Endothelial cell of umbilical vein (primary cell): ENCODE data around the gene KCNIP1. TPM values are rescaled to one million over a fixed set of nuclear protein-coding genes. Genes with fewer than 3 reads are reported as not detected.
"Not testable (repeated sequence)": the region's sequence is repeated elsewhere in the genome, so short reads cannot be mapped to it uniquely, and the experiment has no call there.

Source experiments
- BruUV-seq: library from RNA; stranded (reverse); fragments of 400-500 nt; replicated peaks from 2 replicates; lab custom pipeline; 2021; lab: Mats Ljungman, UMichigan
- CTCF ChIA-PET: fragments of 300-600, 350-600 bp; sonication (Branson Sonifier 250); formaldehyde crosslinking; loops from one replicate; lab custom pipeline; 2021; ENCODE audit warnings: antibody characterized with exemption, inconsistent platforms; lab: Charles Lee
- POLR2A ChIA-PET: fragments of 300-600, 350-600 bp; sonication (Branson Sonifier 250); formaldehyde crosslinking; loops from one replicate; lab custom pipeline; 2021; ENCODE audit warnings: antibody characterized with exemption, inconsistent platforms; lab: Charles Lee
- DNase-seq: peaks from one replicate; pipeline ENCODE4 v3.0.0-alpha.2; 2011; ENCODE audit warnings: low read depth, low spot score
- FAIRE-seq: peaks from 2 replicates; lab custom pipeline; 2011; peaks lifted over from hg19 to GRCh38; lab: Jason Lieb, UNC
- H2AFZ ChIP-seq: 2 replicates; pipeline ENCODE4 v1.6.0; 2012; ENCODE audit warnings: low read depth, low read length, control low read depth, inconsistent platforms
- H3K27ac ChIP-seq: 2 replicates; pipeline ENCODE4 v1.5.1; 2011; ENCODE audit warnings: low read depth, mild to moderate bottlenecking, control low read depth, low read length, moderate library complexity; ENCODE audit not compliant: insufficient read depth
- H3K27me3 ChIP-seq, 2 experiments: 2 replicates each; pipeline versions ENCODE4 v1.6.0 to v1.6.1; 2011; ENCODE audit warnings: low read length in 2 of 2, mixed read lengths in 1 of 2; ENCODE audit not compliant: control insufficient read depth in 2 of 2, insufficient read depth in 2 of 2
- H3K36me3 ChIP-seq, 2 experiments: 2 replicates in 1 of 2; 3 replicates in 1 of 2; pipeline ENCODE4 v1.5.1; 2011; ENCODE audit warnings: low read length in 2 of 2, mild to moderate bottlenecking in 1 of 2, moderate library complexity in 1 of 2; ENCODE audit not compliant: control insufficient read depth in 2 of 2, insufficient read depth in 2 of 2; ENCODE audit errors: extremely low read depth in 1 of 2
- H3K4me1 ChIP-seq: 3 replicates; pipeline ENCODE4 v1.5.1; 2011; ENCODE audit warnings: mild to moderate bottlenecking, low read length; ENCODE audit not compliant: control insufficient read depth, insufficient read depth; ENCODE audit errors: extremely low read depth
- H3K4me2 ChIP-seq: 2 replicates; pipeline ENCODE4 v1.6.1; 2011; ENCODE audit warnings: low read length, control low read depth, mixed read lengths; ENCODE audit not compliant: insufficient read depth
- H3K4me3 ChIP-seq, 3 experiments: fragments of 200-600 bp in 1 of 3; sonication (generic), shearing (Covaris generic) in 1 of 3; replicated peaks in 1 of 3; 2 replicates each; pipeline ENCODE4 v1.5.1; 2011 to 2016; ENCODE audit warnings: control low read depth in 3 of 3, low read length in 3 of 3, mild to moderate bottlenecking in 2 of 3, inconsistent platforms in 1 of 3, low read depth in 1 of 3, moderate library complexity in 1 of 3; ENCODE audit not compliant: insufficient read depth in 1 of 3
- H3K79me2 ChIP-seq: 2 replicates; pipeline ENCODE4 v1.6.0; 2012; ENCODE audit warnings: low read length, inconsistent platforms; ENCODE audit not compliant: control insufficient read depth, insufficient read depth
- H3K9ac ChIP-seq: replicated peaks from 2 replicates; pipeline ENCODE3; 2011; ENCODE audit warnings: low read length, control low read depth; ENCODE audit not compliant: insufficient read depth; ENCODE audit errors: extremely low read depth
- H3K9me1 ChIP-seq: replicated peaks from 3 replicates; pipeline ENCODE4 v1.6.0; 2011; ENCODE audit warnings: mild to moderate bottlenecking, low read length; ENCODE audit not compliant: control insufficient read depth, insufficient read depth; ENCODE audit errors: extremely low read depth
- H3K9me3 ChIP-seq: replicated peaks from 2 replicates; pipeline ENCODE4 v1.5.1; 2012; ENCODE audit warnings: low read length, inconsistent platforms; ENCODE audit not compliant: control insufficient read depth, insufficient read depth
- H4K20me1 ChIP-seq: replicated peaks from 2 replicates; pipeline ENCODE3; 2011; ENCODE audit warnings: mild to moderate bottlenecking, low read length; ENCODE audit not compliant: control insufficient read depth, insufficient read depth; ENCODE audit errors: extremely low read depth
- EZH2 ChIP-seq: IDR thresholded peaks from 2 replicates; pipeline ENCODE4 v1.6.1; 2012; ENCODE audit warnings: borderline replicate concordance, low read depth, mild to moderate bottlenecking, moderate library complexity, low read length, inconsistent platforms; ENCODE audit not compliant: severe bottlenecking
- JUN ChIP-seq: IDR thresholded peaks from 2 replicates; pipeline ENCODE4 v1.6.1; 2011; ENCODE audit warnings: borderline replicate concordance, low read depth; ENCODE audit not compliant: insufficient read length, insufficient read depth
- MYC ChIP-seq: IDR thresholded peaks from one replicate; pipeline ENCODE4 v1.6.1; 2011; ENCODE audit warnings: mild to moderate bottlenecking, low read depth, low read length
- POLR2A ChIP-seq: IDR thresholded peaks from 2 replicates; pipeline ENCODE4 v1.6.1; 2012; ENCODE audit warnings: low read depth, mild to moderate bottlenecking, control low read depth, low read length
- POLR2AphosphoS5 ChIP-seq: IDR thresholded peaks from 2 replicates; pipeline ENCODE4 v1.6.1; 2012; ENCODE audit warnings: low read depth, mild to moderate bottlenecking, control low read depth, low read length, moderate library complexity; ENCODE audit not compliant: insufficient read depth
- dilution Hi-C: fragments of 300-500 bp; cut with MboI; formaldehyde crosslinking; loops from one replicate; pipeline ENCODE4 v1.15.0; 2019; ENCODE audit warnings: low sequenced_read_pairs; ENCODE audit not compliant: extremely low pct_ligation_motif_present
- intact Hi-C: fragments of 100-400 bp; cut with micrococcal nuclease; formaldehyde crosslinking; loops from one replicate; pipeline ENCODE4 v1.10.0; 2022
- polyA plus RNA-seq, 4 experiments: library from polyadenylated mRNA; depleted of rRNA in 3 of 4; stranded (reverse) in 3 of 4; unstranded in 1 of 4; fragments of >200 nt; gene quantifications; 2 replicates each; pipeline versions ENCODE4 v1.2.1 to v1.2.3, GENCODE V29; 2011 to 2012; ENCODE audit warnings: missing spikeins in 1 of 4
- total RNA-seq: library from RNA; stranded (reverse); gene quantifications from 2 replicates; pipeline ENCODE4 v1.2.3, GENCODE V29; 2021
- TF ChIP-seq, protein P1 (sequence below): IDR thresholded peaks from 2 replicates; pipeline ENCODE4 v1.6.1; 2011; ENCODE audit not compliant: insufficient read depth, insufficient read length
- TF ChIP-seq, protein P2 (sequence below), 2 donors: IDR thresholded peaks; 1 replicate in 1 of 2; 2 replicates in 1 of 2; pipeline ENCODE4 v1.5.1; 2011; ENCODE audit warnings: low read length in 2 of 2, mild to moderate bottlenecking in 2 of 2, moderate library complexity in 2 of 2, control low read depth in 1 of 2, inconsistent platforms in 1 of 2, low read depth in 1 of 2; ENCODE audit not compliant: insufficient read depth in 1 of 2; ENCODE audit errors: extremely low read depth in 1 of 2

Gene KCNIP1
- total and polyA plus RNA-seq, 2 donors (not counting 3 experiments of a cell fraction or from before 2014, with no cell fraction given) = 0.15 TPM; not detected in 1

DNA sequence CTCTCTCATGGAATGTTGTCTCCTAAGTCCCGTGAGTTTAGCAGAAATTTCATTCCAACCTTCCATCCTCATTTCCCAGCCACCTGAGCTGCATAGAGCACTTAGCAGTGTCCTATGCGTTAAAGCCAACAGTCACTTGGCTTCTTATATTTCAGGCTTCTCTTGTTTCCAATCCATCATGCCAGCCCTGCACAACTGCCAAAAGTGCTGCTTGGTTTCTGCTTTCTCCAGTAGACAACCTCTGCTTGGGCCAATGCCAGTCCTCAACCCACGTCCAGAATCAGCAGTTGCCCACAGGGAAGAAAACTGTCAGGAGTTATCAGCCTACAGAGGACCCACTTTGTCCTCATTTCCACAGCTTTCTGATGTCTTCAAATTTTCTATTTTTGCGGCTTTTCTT is 42.5 kb downstream of the KCNIP1 start:
- no TSS peak for BruUV-seq
- intact Hi-C loops (no loop called here), dilution Hi-C loops (no loop called here)
- Histone ChIP-seq H3K4me1 (no peaks in the 10 kb centered on the region), H3K4me2 (no peak overlapping the region), H3K9ac (no peak overlapping the region), H3K79me2 (no peaks in the 10 kb centered on the region), H3K27ac (no peak overlapping the region), H3K27me3 (peaks cover 2 to 3% of the 10 kb centered on the region in 2 experiments), H3K4me3 (no peak overlapping the region), H2AFZ (no peak overlapping the region), H3K36me3 (no peaks in the 10 kb centered on the region), H3K9me1 (no peaks in the 10 kb centered on the region), H3K9me3 (no peaks in the 10 kb centered on the region), H4K20me1 (no peaks in the 10 kb centered on the region)
- no peak for TF ChIP-seq JUN
- no peak for TF ChIP-seq MYC
- no peak for TF ChIP-seq EZH2
- TF ChIP-seq, protein P1, sequence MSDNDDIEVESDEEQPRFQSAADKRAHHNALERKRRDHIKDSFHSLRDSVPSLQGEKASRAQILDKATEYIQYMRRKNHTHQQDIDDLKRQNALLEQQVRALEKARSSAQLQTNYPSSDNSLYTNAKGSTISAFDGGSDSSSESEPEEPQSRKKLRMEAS = no peak
- no peak for TF ChIP-seq POLR2A
- TF ChIP-seq, protein P2, sequence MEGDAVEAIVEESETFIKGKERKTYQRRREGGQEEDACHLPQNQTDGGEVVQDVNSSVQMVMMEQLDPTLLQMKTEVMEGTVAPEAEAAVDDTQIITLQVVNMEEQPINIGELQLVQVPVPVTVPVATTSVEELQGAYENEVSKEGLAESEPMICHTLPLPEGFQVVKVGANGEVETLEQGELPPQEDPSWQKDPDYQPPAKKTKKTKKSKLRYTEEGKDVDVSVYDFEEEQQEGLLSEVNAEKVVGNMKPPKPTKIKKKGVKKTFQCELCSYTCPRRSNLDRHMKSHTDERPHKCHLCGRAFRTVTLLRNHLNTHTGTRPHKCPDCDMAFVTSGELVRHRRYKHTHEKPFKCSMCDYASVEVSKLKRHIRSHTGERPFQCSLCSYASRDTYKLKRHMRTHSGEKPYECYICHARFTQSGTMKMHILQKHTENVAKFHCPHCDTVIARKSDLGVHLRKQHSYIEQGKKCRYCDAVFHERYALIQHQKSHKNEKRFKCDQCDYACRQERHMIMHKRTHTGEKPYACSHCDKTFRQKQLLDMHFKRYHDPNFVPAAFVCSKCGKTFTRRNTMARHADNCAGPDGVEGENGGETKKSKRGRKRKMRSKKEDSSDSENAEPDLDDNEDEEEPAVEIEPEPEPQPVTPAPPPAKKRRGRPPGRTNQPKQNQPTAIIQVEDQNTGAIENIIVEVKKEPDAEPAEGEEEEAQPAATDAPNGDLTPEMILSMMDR (IDR thresholded peaks at IDR 0.05; ENCODE audit: extremely low read depth in 1 of 2, insufficient read depth in 1 of 2, low read depth in 1 of 2, low read length in 2 of 2) = no peak
- no peak for TF ChIP-seq POLR2AphosphoS5
- CTCF ChIA-PET = no interaction called here
- FAIRE-seq = no peak
- POLR2A ChIA-PET = no interaction called here
- no peak for DNase-seq

DNA sequence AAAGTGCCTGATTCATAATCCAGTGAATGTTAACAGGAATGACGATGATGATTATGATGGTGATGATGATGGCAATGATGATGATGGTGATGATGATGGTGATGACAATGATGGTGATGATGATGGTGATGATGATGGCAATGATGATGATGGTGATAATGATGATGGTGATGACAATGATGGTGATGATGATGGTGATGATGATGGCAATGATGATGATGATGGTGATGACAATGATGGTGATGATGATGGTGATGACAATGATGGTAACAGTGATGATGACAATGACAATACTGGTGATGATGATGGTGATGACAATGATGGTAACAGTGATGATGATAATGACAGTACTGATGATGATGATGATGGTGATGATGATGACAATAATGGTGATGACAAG is 46.6 kb downstream of the KCNIP1 start:
- H3K4me3 ChIP-seq, CTCF ChIA-PET, dilution Hi-C loops, H3K4me2 ChIP-seq, H3K27me3 ChIP-seq, H3K9me1 ChIP-seq, H3K9ac ChIP-seq, H2AFZ ChIP-seq, H4K20me1 ChIP-seq, H3K4me1 ChIP-seq, H3K36me3 ChIP-seq, H3K9me3 ChIP-seq, H3K27ac ChIP-seq, DNase-seq, H3K79me2 ChIP-seq, POLR2A ChIA-PET, BruUV-seq, FAIRE-seq: not testable (repeated sequence)
- intact Hi-C loops = loop anchor here (5.0 kb wide), 1 partner anchor 113 kb away; no protein-coding TSS in a partner anchor
